Measurements from ENCODE around the gene TP53RK. TPM values are rescaled to one million over a fixed set of nuclear protein-coding genes. Genes with fewer than 3 reads are reported as not detected.
A peak's percentile ranks its signal among the peaks of the same experiment; 100 is the strongest.

Gene TP53RK
- total and polyA plus RNA-seq, 2 of the 13 experiments (the other 11 are each of a cell fraction or from before 2014, with no cell fraction given) = 12.9 to 25.5 TPM

GRCh38 chr20:46709459-46710152, 20.4 kb upstream of the TP53RK start, which contains the start of gene SLC2A10 (continued):
- TF ChIP-seq, protein P1, sequence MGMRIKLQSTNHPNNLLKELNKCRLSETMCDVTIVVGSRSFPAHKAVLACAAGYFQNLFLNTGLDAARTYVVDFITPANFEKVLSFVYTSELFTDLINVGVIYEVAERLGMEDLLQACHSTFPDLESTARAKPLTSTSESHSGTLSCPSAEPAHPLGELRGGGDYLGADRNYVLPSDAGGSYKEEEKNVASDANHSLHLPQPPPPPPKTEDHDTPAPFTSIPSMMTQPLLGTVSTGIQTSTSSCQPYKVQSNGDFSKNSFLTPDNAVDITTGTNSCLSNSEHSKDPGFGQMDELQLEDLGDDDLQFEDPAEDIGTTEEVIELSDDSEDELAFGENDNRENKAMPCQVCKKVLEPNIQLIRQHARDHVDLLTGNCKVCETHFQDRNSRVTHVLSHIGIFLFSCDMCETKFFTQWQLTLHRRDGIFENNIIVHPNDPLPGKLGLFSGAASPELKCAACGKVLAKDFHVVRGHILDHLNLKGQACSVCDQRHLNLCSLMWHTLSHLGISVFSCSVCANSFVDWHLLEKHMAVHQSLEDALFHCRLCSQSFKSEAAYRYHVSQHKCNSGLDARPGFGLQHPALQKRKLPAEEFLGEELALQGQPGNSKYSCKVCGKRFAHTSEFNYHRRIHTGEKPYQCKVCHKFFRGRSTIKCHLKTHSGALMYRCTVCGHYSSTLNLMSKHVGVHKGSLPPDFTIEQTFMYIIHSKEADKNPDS (CRISPR knock-in tag; IDR thresholded peaks at IDR 0.05) = peak; percentile 84
- TF ChIP-seq RNF2 (conservative IDR thresholded peaks at IDR 0.05; ENCODE audit: low read depth) = no peak
- TF ChIP-seq ZKSCAN1 (IDR thresholded peaks at IDR 0.05; ENCODE audit: low read length) = no peak
- no peak; the same call in 1 of the 2 replicates for TF ChIP-seq TGIF2 (CRISPR knock-in tag; IDR thresholded peaks at IDR 0.05)
- 0 out of 2 replicates have a peak, but pooled peaks have one; percentile 30 for TF ChIP-seq ZNF619 (CRISPR knock-in tag; IDR thresholded peaks at IDR 0.05)
- TF ChIP-seq ASH2L (IDR thresholded peaks at IDR 0.05; ENCODE audit: insufficient read length, low read depth, low read length) = peak; percentile 90
- TF ChIP-seq HOXA7 (CRISPR knock-in tag; IDR thresholded peaks at IDR 0.05) = peak; percentile 18; the same call in 1 of the 2 replicates
- no peak for TF ChIP-seq PRPF4 (IDR thresholded peaks at IDR 0.05; ENCODE audit: low read depth, low read length, poor library complexity, severe bottlenecking)
- peak; percentile 99; the same call in 1 of the 2 replicates for TF ChIP-seq ZNF558 (CRISPR knock-in tag; IDR thresholded peaks at IDR 0.05; ENCODE audit: borderline replicate concordance)
- TF ChIP-seq PHF20 (CRISPR knock-in tag; IDR thresholded peaks at IDR 0.05) = peak; percentile 76
- TF ChIP-seq ZNF335 (CRISPR knock-in tag; IDR thresholded peaks at IDR 0.05) = 0 out of 2 replicates have a peak, but pooled peaks have one; percentile 45
- no peak; the same call in 1 of the 2 replicates for TF ChIP-seq ZNF737 (CRISPR knock-in tag; IDR thresholded peaks at IDR 0.05; ENCODE audit: borderline replicate concordance)
- TF ChIP-seq, protein P2, sequence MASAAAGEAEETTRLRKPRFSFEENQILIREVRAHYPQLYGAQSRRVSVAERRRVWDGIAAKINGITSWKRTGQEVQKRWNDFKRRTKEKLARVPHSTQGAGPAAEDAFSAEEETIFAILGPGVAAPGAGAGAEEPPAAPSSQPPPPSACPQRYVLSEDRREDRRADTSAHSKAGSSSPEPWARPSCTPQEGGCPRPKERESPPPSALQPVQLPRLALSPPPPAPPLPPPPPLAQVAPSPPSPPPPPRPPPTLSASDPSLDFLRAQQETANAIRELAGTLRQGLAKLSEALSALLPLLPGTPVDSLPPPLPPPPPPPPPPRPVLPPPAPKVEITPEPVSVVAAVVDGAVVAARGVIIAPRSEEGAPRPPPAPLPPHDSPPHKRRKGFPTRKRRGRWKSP (CRISPR knock-in tag; IDR thresholded peaks at IDR 0.05) = peak; percentile 58; the same call in 1 of the 2 replicates
- TF ChIP-seq RCOR2 (CRISPR knock-in tag; IDR thresholded peaks at IDR 0.05) = 0 out of 2 replicates have a peak, but pooled peaks have one; percentile 4
- TF ChIP-seq POLR2AphosphoS5 (IDR thresholded peaks at IDR 0.05; ENCODE audit: low read depth, low read length) = 0 out of 2 replicates have a peak, but pooled peaks have one; percentile 29
- 0 out of 2 replicates have a peak, but pooled peaks have one; percentile 80 for TF ChIP-seq ZNF337 (CRISPR knock-in tag; IDR thresholded peaks at IDR 0.05; ENCODE audit: borderline replicate concordance, low read depth)
- TF ChIP-seq ZBTB42 (CRISPR knock-in tag; IDR thresholded peaks at IDR 0.05) = 0 out of 2 replicates have a peak, but pooled peaks have one; percentile 68
- TF ChIP-seq ATRX (CRISPR knock-in tag; IDR thresholded peaks at IDR 0.05; ENCODE audit: borderline replicate concordance) = no peak
- peak; percentile 67 for TF ChIP-seq ZNF777 (CRISPR knock-in tag; IDR thresholded peaks at IDR 0.05)
- TF ChIP-seq, protein P3, sequence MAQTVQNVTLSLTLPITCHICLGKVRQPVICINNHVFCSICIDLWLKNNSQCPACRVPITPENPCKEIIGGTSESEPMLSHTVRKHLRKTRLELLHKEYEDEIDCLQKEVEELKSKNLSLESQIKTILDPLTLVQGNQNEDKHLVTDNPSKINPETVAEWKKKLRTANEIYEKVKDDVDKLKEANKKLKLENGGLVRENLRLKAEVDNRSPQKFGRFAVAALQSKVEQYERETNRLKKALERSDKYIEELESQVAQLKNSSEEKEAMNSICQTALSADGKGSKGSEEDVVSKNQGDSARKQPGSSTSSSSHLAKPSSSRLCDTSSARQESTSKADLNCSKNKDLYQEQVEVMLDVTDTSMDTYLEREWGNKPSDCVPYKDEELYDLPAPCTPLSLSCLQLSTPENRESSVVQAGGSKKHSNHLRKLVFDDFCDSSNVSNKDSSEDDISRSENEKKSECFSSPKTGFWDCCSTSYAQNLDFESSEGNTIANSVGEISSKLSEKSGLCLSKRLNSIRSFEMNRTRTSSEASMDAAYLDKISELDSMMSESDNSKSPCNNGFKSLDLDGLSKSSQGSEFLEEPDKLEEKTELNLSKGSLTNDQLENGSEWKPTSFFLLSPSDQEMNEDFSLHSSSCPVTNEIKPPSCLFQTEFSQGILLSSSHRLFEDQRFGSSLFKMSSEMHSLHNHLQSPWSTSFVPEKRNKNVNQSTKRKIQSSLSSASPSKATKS (CRISPR knock-in tag; IDR thresholded peaks at IDR 0.05) = no peak
- TF ChIP-seq AGO1 (IDR thresholded peaks at IDR 0.05; ENCODE audit: low read depth, low read length, poor library complexity, severe bottlenecking) = no peak
- peak; percentile 76; the same call in 1 of the 2 replicates for TF ChIP-seq SMAD1 (CRISPR knock-in tag; IDR thresholded peaks at IDR 0.05; ENCODE audit: borderline replicate concordance, low read depth)
- TF ChIP-seq, protein P4, sequence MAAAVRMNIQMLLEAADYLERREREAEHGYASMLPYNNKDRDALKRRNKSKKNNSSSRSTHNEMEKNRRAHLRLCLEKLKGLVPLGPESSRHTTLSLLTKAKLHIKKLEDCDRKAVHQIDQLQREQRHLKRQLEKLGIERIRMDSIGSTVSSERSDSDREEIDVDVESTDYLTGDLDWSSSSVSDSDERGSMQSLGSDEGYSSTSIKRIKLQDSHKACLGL (CRISPR knock-in tag; IDR thresholded peaks at IDR 0.05) = peak; percentile 42; the same call in 1 of the 2 replicates

Measured in HepG2 (cell line).